Prostate gland (tissue), 2 donors: Measurements from ENCODE around the gene RECK.

Source experiments
- POLR2A ChIP-seq: fragments of 450-650 bp; IDR thresholded peaks from one replicate; pipeline ENCODE4 v1.6.1; 2016; ENCODE audit warnings: antibody characterized with exemption, mild to moderate bottlenecking
- TF ChIP-seq, protein P1 (sequence below), 4 experiments: fragments of 200-600 bp in 2 of 4; fragments of 450-650 bp in 2 of 4; sonication (generic) in 2 of 4; IDR thresholded peaks; 1 replicate in 3 of 4; 2 replicates in 1 of 4; pipeline ENCODE4 v1.5.1; 2016 to 2019; ENCODE audit warnings: antibody characterized with exemption in 4 of 4, mild to moderate bottlenecking in 2 of 4, moderate library complexity in 2 of 4

DNA sequence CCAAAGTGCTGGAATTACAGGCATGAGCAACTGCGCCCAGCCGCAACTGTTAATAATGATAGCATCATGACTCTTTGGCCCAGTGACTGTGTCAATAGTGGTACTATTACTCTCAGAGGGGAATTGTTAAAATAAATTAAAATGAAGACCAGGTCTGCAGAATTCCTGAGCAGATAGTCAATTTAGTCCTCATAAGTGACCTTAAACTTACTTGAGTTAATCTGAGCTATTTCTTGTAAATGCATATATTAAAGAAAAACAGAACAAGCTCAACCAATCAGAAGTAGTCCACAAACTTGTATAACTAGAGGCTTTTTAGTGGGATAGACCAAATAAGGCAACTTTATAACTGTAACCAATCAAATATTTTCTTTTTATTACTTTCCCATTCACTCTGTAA lies 1.7 kb upstream of the RECK start:
- TF ChIP-seq, protein P1, sequence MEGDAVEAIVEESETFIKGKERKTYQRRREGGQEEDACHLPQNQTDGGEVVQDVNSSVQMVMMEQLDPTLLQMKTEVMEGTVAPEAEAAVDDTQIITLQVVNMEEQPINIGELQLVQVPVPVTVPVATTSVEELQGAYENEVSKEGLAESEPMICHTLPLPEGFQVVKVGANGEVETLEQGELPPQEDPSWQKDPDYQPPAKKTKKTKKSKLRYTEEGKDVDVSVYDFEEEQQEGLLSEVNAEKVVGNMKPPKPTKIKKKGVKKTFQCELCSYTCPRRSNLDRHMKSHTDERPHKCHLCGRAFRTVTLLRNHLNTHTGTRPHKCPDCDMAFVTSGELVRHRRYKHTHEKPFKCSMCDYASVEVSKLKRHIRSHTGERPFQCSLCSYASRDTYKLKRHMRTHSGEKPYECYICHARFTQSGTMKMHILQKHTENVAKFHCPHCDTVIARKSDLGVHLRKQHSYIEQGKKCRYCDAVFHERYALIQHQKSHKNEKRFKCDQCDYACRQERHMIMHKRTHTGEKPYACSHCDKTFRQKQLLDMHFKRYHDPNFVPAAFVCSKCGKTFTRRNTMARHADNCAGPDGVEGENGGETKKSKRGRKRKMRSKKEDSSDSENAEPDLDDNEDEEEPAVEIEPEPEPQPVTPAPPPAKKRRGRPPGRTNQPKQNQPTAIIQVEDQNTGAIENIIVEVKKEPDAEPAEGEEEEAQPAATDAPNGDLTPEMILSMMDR (IDR thresholded peaks at IDR 0.05), result no peak
- no peak for TF ChIP-seq POLR2A
